A549 (cell line): ENCODE results near the gene CPEB2. TPM values are rescaled to one million over a fixed set of nuclear protein-coding genes. Genes with fewer than 3 reads are reported as not detected.

Experiments
- ATAC-seq, 2 experiments: fragments of 200-7000 bp in 1 of 2; fragments of >200 bp in 1 of 2; cut with Nextera tagmentation in 1 of 2; cut with Tn5 transposase in 1 of 2; 3 replicates each; pipeline versions ENCODE4 v1.8.0 to v1.9.1; 2018 to 2020; ENCODE audit warnings: mild to moderate bottlenecking in 1 of 2, moderate library complexity in 1 of 2
- CTCF ChIA-PET: fragments of 300-600 bp; sonication (Branson Sonifier 250); formaldehyde crosslinking; extraction: SDS; loops from one replicate; lab custom pipeline; 2021; ENCODE audit warnings: antibody characterized with exemption, inconsistent platforms; lab: Yijun Ruan, JAX
- POLR2A ChIA-PET: fragments of 350-600 bp; formaldehyde crosslinking; extraction: SDS; loops from one replicate; lab custom pipeline; 2021; ENCODE audit warnings: antibody characterized with exemption, inconsistent platforms; lab: Yijun Ruan, JAX
- DNase-seq, 2 experiments: peaks; one replicate each; pipeline versions ENCODE4 v3.0.0 to v3.0.0-alpha.2; 2011 to 2016; ENCODE audit warnings: low read depth in 1 of 2, low spot score in 1 of 2
- FAIRE-seq: peaks from 2 replicates; lab custom pipeline; 2011; peaks lifted over from hg19 to GRCh38; lab: Jason Lieb, UNC
- H3K27ac ChIP-seq, 2 experiments: fragments of >200 bp; sonication (Bioruptor Twin); formaldehyde crosslinking; 3 replicates each; pipeline ENCODE4 v1.5.1; 2016 to 2017
- H3K4me1 ChIP-seq: fragments of >200 bp; sonication (Bioruptor Twin); formaldehyde crosslinking; 3 replicates; pipeline ENCODE4 v1.6.1; 2016
- H3K4me2 ChIP-seq: fragments of >200 bp; sonication (Bioruptor Twin); formaldehyde crosslinking; 3 replicates; pipeline ENCODE4 v1.6.1; 2016
- H3K4me3 ChIP-seq: fragments of >200 bp; sonication (Bioruptor Twin); formaldehyde crosslinking; 3 replicates; pipeline ENCODE4 v1.5.1; 2016
- H3K9me3 ChIP-seq: fragments of >200 bp; sonication (Bioruptor Twin); formaldehyde crosslinking; 3 replicates; pipeline ENCODE4 v1.6.1; 2016
- CHD4 ChIP-seq: fragments of 200-600 bp; sonication (generic); IDR thresholded peaks from 2 replicates; pipeline ENCODE4 v1.6.1; 2016; ENCODE audit warnings: antibody characterized with exemption, mild to moderate bottlenecking, borderline replicate concordance
- ESRRA ChIP-seq: fragments of 150-350 bp; IDR thresholded peaks from 2 replicates; pipeline ENCODE4 v1.6.1; 2014; ENCODE audit warnings: mild to moderate bottlenecking, low read length, borderline replicate concordance
- FOSL2 ChIP-seq, 2 experiments: fragments of 450-650 bp in 1 of 2; fragments of >200 bp in 1 of 2; sonication (Bioruptor Twin) in 1 of 2; formaldehyde crosslinking; IDR thresholded peaks; 2 replicates each; pipeline versions ENCODE4 v1.5.0 to v1.6.1; 2016 to 2020; ENCODE audit warnings: mild to moderate bottlenecking in 1 of 2, moderate library complexity in 1 of 2
- GATA3 ChIP-seq: IDR thresholded peaks from 2 replicates; pipeline ENCODE4 v1.6.1; 2012; ENCODE audit warnings: borderline replicate concordance
- HOXB13 ChIP-seq: fragments of 250-450 bp; sonication (Bioruptor Pico); IDR thresholded peaks from 2 replicates; pipeline ENCODE4 v1.5.0; 2020; ENCODE audit warnings: low read depth, mild to moderate bottlenecking, moderate library complexity
- HOXB5 ChIP-seq: fragments of 250-450 bp; sonication (Bioruptor Pico); IDR thresholded peaks from 2 replicates; pipeline ENCODE4 v1.5.0; 2020; ENCODE audit warnings: mild to moderate bottlenecking, moderate library complexity
- KDM1A ChIP-seq: fragments of 200-600 bp; sonication (generic); IDR thresholded peaks from 2 replicates; pipeline ENCODE4 v1.6.1; 2016; ENCODE audit warnings: low read depth, mild to moderate bottlenecking
- KDM5A ChIP-seq: fragments of 200-600 bp; sonication (generic); IDR thresholded peaks from 2 replicates; pipeline ENCODE4 v1.6.1; 2016; ENCODE audit warnings: antibody characterized with exemption, mild to moderate bottlenecking
- NFE2L2 ChIP-seq: fragments of 150-350 bp; conservative IDR thresholded peaks from 2 replicates; pipeline ENCODE4 v1.6.1; 2014; ENCODE audit warnings: low read length
- POLR2AphosphoS2 ChIP-seq: conservative IDR thresholded peaks from 2 replicates; pipeline ENCODE4 v1.6.1; 2012; ENCODE audit warnings: low read length, improper control_type of control experiment, inconsistent platforms
- RARB ChIP-seq: fragments of 250-450 bp; sonication (Bioruptor Pico); IDR thresholded peaks from 2 replicates; pipeline ENCODE4 v1.8.0; 2021; ENCODE audit warnings: mild to moderate bottlenecking, moderate library complexity
- RCOR1 ChIP-seq: fragments of 150-350 bp; IDR thresholded peaks from 2 replicates; pipeline ENCODE4 v1.6.1; 2014; ENCODE audit warnings: antibody characterized with exemption, low read length, low read depth
- RFX5 ChIP-seq: fragments of 450-650 bp; IDR thresholded peaks from 2 replicates; pipeline ENCODE4 v1.7.1; 2014; ENCODE audit warnings: antibody characterized with exemption, mild to moderate bottlenecking, moderate library complexity
- ZNF302 ChIP-seq: fragments of 250-450 bp; sonication (Bioruptor Pico); IDR thresholded peaks from 2 replicates; pipeline ENCODE4 v1.9.0; 2021; ENCODE audit warnings: inconsistent platforms, mild to moderate bottlenecking, moderate library complexity
- WGBS: methylation state at CpG from one replicate; pipeline ENCODE4 v1.1.6; 2017; ENCODE audit errors: missing lambda C conversion rate; 5-methylcytosine and 5-hydroxymethylcytosine counted together
- polyA plus RNA-seq, 4 experiments: library from polyadenylated mRNA; depleted of rRNA in 3 of 4; stranded (reverse); fragments of >200 nt; fragmentation: RNase III in 1 of 4; extraction: RNeasy Plus Mini Kit Qiagen cat#74134 plus additional on column Dnase treatment in 1 of 4; gene quantifications; 2 replicates in 3 of 4; 3 replicates in 1 of 4; pipeline ENCODE4 v1.2.3, GENCODE V29; 2011 to 2017
- TF ChIP-seq, protein P1 (sequence below): fragments of 250-450 bp; sonication (Bioruptor Pico); IDR thresholded peaks from 2 replicates; pipeline ENCODE4 v1.5.0; 2021; ENCODE audit warnings: mild to moderate bottlenecking, moderate library complexity, borderline replicate concordance
- TF ChIP-seq, protein P2 (sequence below): fragments of 200-600 bp; sonication (generic); IDR thresholded peaks from 2 replicates; pipeline ENCODE4 v1.6.1; 2016; ENCODE audit warnings: antibody characterized with exemption, mild to moderate bottlenecking, moderate library complexity
- TF ChIP-seq, protein P3 (sequence below): fragments of 450-650 bp; IDR thresholded peaks from 2 replicates; pipeline ENCODE4 v1.6.1; 2014; ENCODE audit warnings: antibody characterized with exemption
- TF ChIP-seq, protein P4 (sequence below): fragments of >200 bp; sonication (Bioruptor Twin); formaldehyde crosslinking; IDR thresholded peaks from 3 replicates; pipeline ENCODE4 v1.5.1; 2016
- TF ChIP-seq, protein P5 (sequence below): IDR thresholded peaks from 2 replicates; pipeline ENCODE4 v1.6.1; 2012

CPEB2 gene
- polyA plus RNA-seq, 2 of the 4 experiments (the other 2 are of a cell fraction), result 16.2 to 16.8 TPM

DNA sequence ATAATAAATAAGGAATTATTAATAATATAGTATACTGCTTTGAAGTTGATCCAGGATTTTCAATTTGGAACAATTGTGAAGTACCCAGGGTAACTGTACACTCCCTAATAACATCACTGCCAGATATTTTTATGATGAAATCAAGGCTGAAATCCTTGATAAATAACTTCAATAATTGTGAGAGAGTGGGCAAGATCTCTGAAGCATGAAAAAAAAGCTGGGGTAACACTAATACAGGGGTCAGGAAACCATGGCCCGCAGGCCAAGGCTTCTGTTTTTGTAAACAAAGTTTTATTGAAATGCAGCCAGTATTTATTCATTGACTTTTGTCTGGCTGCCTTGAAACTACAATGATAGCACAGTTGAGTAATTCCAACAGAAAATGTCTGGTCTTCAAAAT is 41.6 kb downstream of the CPEB2 start (continued):
- TF ChIP-seq, protein P1, sequence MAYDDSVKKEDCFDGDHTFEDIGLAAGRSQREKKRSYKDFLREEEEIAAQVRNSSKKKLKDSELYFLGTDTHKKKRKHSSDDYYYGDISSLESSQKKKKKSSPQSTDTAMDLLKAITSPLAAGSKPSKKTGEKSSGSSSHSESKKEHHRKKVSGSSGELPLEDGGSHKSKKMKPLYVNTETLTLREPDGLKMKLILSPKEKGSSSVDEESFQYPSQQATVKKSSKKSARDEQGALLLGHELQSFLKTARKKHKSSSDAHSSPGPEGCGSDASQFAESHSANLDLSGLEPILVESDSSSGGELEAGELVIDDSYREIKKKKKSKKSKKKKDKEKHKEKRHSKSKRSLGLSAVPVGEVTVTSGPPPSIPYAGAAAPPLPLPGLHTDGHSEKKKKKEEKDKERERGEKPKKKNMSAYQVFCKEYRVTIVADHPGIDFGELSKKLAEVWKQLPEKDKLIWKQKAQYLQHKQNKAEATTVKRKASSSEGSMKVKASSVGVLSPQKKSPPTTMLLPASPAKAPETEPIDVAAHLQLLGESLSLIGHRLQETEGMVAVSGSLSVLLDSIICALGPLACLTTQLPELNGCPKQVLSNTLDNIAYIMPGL (CRISPR knock-in tag), result no peak
- no peak for TF ChIP-seq KDM5A
- no peak for TF ChIP-seq RFX5

DNA sequence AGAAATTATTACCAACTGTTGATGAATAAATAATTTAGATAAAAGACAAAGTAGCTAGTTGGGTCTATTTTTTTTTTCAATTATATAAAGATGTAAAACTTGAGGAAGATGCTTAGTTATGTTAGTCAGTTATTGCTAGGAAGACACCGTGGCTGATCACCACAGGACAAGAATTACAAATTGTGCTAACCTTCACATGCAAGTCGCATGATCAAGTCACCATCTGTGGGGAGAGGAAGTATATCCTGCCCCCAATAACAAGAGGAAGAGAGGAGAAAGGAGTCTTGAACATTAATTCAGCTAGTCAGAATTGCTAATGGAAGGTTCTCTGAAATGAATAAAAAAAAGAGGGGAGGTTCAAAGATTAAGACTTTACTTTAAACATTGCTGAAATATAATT is 52.3 kb downstream of the CPEB2 start:
- ChIA-PET POLR2A (no interaction called here), CTCF (no interaction called here)
- TF ChIP-seq HOXB5 (CRISPR knock-in tag) (no peak), RCOR1 (no peak), RARB (CRISPR knock-in tag) (no peak)
- TF ChIP-seq, protein P2, sequence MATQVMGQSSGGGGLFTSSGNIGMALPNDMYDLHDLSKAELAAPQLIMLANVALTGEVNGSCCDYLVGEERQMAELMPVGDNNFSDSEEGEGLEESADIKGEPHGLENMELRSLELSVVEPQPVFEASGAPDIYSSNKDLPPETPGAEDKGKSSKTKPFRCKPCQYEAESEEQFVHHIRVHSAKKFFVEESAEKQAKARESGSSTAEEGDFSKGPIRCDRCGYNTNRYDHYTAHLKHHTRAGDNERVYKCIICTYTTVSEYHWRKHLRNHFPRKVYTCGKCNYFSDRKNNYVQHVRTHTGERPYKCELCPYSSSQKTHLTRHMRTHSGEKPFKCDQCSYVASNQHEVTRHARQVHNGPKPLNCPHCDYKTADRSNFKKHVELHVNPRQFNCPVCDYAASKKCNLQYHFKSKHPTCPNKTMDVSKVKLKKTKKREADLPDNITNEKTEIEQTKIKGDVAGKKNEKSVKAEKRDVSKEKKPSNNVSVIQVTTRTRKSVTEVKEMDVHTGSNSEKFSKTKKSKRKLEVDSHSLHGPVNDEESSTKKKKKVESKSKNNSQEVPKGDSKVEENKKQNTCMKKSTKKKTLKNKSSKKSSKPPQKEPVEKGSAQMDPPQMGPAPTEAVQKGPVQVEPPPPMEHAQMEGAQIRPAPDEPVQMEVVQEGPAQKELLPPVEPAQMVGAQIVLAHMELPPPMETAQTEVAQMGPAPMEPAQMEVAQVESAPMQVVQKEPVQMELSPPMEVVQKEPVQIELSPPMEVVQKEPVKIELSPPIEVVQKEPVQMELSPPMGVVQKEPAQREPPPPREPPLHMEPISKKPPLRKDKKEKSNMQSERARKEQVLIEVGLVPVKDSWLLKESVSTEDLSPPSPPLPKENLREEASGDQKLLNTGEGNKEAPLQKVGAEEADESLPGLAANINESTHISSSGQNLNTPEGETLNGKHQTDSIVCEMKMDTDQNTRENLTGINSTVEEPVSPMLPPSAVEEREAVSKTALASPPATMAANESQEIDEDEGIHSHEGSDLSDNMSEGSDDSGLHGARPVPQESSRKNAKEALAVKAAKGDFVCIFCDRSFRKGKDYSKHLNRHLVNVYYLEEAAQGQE, result no peak
- DNase-seq (no peak), ATAC-seq (no peak), FAIRE-seq (no peak)
- WGBS, result 95% methylated on average over 2 of the region's 2 CpGs
- no peaks in the 10 kb centered on the region for H3K4me1 ChIP-seq
- no peak overlapping the region for H3K4me2 ChIP-seq
- no peak overlapping the region for H3K4me3 ChIP-seq
- no peaks in the 10 kb centered on the region for H3K9me3 ChIP-seq
- no peak overlapping the region for H3K27ac ChIP-seq

DNA sequence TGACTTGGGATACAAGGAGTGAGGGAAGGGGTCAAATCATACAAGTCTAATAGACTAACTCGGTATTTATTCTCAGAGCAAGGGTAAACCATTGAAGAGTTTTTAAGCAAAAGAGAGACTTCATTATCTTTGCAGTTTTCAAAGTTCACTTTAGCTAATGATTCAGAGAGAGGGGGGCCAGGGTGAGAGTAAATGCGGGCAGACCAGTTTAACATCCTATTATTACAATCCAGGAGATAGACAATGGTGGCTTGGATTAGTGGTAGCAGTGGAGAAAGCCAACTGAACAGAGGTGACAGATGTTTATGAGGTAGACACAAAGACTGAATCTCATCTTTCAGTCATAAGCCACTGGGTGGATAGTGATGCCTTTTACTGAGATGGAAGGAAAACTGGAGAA is 57.9 kb downstream of the CPEB2 start:
- no peak for TF ChIP-seq CHD4
- TF ChIP-seq, protein P3, sequence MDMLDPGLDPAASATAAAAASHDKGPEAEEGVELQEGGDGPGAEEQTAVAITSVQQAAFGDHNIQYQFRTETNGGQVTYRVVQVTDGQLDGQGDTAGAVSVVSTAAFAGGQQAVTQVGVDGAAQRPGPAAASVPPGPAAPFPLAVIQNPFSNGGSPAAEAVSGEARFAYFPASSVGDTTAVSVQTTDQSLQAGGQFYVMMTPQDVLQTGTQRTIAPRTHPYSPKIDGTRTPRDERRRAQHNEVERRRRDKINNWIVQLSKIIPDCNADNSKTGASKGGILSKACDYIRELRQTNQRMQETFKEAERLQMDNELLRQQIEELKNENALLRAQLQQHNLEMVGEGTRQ, result no peak
- TF ChIP-seq, protein P4, sequence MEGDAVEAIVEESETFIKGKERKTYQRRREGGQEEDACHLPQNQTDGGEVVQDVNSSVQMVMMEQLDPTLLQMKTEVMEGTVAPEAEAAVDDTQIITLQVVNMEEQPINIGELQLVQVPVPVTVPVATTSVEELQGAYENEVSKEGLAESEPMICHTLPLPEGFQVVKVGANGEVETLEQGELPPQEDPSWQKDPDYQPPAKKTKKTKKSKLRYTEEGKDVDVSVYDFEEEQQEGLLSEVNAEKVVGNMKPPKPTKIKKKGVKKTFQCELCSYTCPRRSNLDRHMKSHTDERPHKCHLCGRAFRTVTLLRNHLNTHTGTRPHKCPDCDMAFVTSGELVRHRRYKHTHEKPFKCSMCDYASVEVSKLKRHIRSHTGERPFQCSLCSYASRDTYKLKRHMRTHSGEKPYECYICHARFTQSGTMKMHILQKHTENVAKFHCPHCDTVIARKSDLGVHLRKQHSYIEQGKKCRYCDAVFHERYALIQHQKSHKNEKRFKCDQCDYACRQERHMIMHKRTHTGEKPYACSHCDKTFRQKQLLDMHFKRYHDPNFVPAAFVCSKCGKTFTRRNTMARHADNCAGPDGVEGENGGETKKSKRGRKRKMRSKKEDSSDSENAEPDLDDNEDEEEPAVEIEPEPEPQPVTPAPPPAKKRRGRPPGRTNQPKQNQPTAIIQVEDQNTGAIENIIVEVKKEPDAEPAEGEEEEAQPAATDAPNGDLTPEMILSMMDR, result no peak
- no peak for TF ChIP-seq GATA3
- TF ChIP-seq, protein P2, result no peak
- no peak for TF ChIP-seq HOXB13 (CRISPR knock-in tag)
- no peak for TF ChIP-seq ZNF302 (CRISPR knock-in tag)
- TF ChIP-seq ESRRA, result no peak
- TF ChIP-seq, protein P5, sequence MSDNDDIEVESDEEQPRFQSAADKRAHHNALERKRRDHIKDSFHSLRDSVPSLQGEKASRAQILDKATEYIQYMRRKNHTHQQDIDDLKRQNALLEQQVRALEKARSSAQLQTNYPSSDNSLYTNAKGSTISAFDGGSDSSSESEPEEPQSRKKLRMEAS, result no peak
- no peak for TF ChIP-seq NFE2L2
- no peak for TF ChIP-seq RFX5
- no peak for TF ChIP-seq KDM1A
- TF ChIP-seq FOSL2 (IDR thresholded peaks at IDR 0.05), result no peak
- TF ChIP-seq FOSL2 (CRISPR knock-in tag; IDR thresholded peaks at IDR 0.05), result no peak
- TF ChIP-seq POLR2AphosphoS2, result no peak
- no peak overlapping the region for H3K4me2 ChIP-seq
- FAIRE-seq, result no peak
- H3K9me3 ChIP-seq, result no peaks in the 10 kb centered on the region
- POLR2A ChIA-PET, result no interaction called here
- no peaks in the 10 kb centered on the region for H3K4me1 ChIP-seq
- WGBS, result 95% methylated on average over 2 of the region's 2 CpGs
- CTCF ChIA-PET, result interaction anchor here (0.5 kb wide), 1 partner anchor 411 kb away, joined by 3 read pairs; no protein-coding TSS in a partner anchor
- ATAC-seq, result no peak
- no peak overlapping the region for H3K27ac ChIP-seq
- DNase-seq, result no peak
- H3K4me3 ChIP-seq, result no peak overlapping the region
